Right atrium auricular region (tissue), 2 donors: ENCODE results near the gene CDK5RAP1. TPM values are rescaled to one million over a fixed set of nuclear protein-coding genes. Genes with fewer than 3 reads are reported as not detected.
A peak's percentile ranks its signal among the peaks of the same experiment; 100 is the strongest.
"Not testable (repeated sequence)": the region's sequence is repeated elsewhere in the genome, so short reads cannot be mapped to it uniquely, and the experiment has no call there.

Experiments used
- DNase-seq: peaks from one replicate; pipeline ENCODE4 v3.0.0-alpha.2; 2019; ENCODE audit warnings: low spot score
- H3K27ac ChIP-seq, 2 donors: fragments of 200-600 bp; sonication (generic); 1 replicate in 1 of 2; 2 replicates in 1 of 2; pipeline ENCODE4 v1.5.1; 2016 to 2019
- H3K27me3 ChIP-seq, 2 donors: fragments of 200-600 bp; sonication (generic); one replicate each; pipeline versions ENCODE4 v1.5.1 to v1.6.0; 2017 to 2019
- H3K36me3 ChIP-seq: fragments of 200-600 bp; sonication (generic); one replicate; pipeline ENCODE4 v1.5.1; 2016
- H3K4me1 ChIP-seq, 2 donors: fragments of 200-600 bp; sonication (generic); one replicate each; pipeline versions ENCODE4 v1.5.1 to v1.6.0; 2017 to 2019
- H3K4me3 ChIP-seq, 2 donors: fragments of 200-600 bp; sonication (generic); 1 replicate in 1 of 2; 2 replicates in 1 of 2; pipeline ENCODE4 v1.5.1; 2017 to 2019; ENCODE audit warnings: mild to moderate bottlenecking in 1 of 2, moderate library complexity in 1 of 2
- H3K9me3 ChIP-seq, 2 donors: fragments of 200-600 bp; sonication (generic); one replicate each; pipeline ENCODE4 v1.5.1; 2019
- CTCF ChIP-seq, 2 donors: fragments of 200-600 bp; sonication (generic); IDR thresholded peaks; one replicate each; pipeline ENCODE4 v1.5.1; 2019; ENCODE audit warnings: antibody characterized with exemption in 2 of 2
- total RNA-seq, 2 donors: library from RNA; depleted of rRNA; stranded (reverse); fragments of >200 nt; gene quantifications; one replicate each; pipeline ENCODE4 v1.1.0, GENCODE V29; 2016

CDK5RAP1 gene
- total RNA-seq, 2 donors from 2014 or later, result 13.9 to 22.8 TPM

GRCh38 chr20:33394718-33395117, 6.6 kb downstream of the CDK5RAP1 start:
- Histone ChIP-seq H3K4me1 (peaks cover 0 to 4% of the 10 kb centered on the region in 2 donors), H3K27me3 (no peaks in the 10 kb centered on the region), H3K27ac (no peak overlapping the region), H3K36me3 (peaks cover 40% of the 10 kb centered on the region), H3K4me3 (no peak overlapping the region), H3K9me3 (no peaks in the 10 kb centered on the region)
- peak in 1 of 2 donors; percentile 30 for TF ChIP-seq CTCF (IDR thresholded peaks at IDR 0.05)
- DNase-seq, result no peak

GRCh38 chr20:33393609-33394008, 7.7 kb downstream of the CDK5RAP1 start:
- no peak for TF ChIP-seq CTCF (IDR thresholded peaks at IDR 0.05)
- no peaks in the 10 kb centered on the region for H3K9me3 ChIP-seq
- DNase-seq, result no peak
- H3K27me3 ChIP-seq, result no peaks in the 10 kb centered on the region
- H3K27ac ChIP-seq, result no peak overlapping the region
- peaks cover 41% of the 10 kb centered on the region for H3K36me3 ChIP-seq
- H3K4me3 ChIP-seq, result no peak overlapping the region
- no peaks in the 10 kb centered on the region for H3K4me1 ChIP-seq

GRCh38 chr20:33391722-33392415, 9.4 kb downstream of the CDK5RAP1 start:
- Histone ChIP-seq H3K4me1 (no peaks in the 10 kb centered on the region), H3K36me3 (peaks cover 41% of the 10 kb centered on the region), H3K9me3 (no peaks in the 10 kb centered on the region), H3K27ac (no peak overlapping the region), H3K27me3 (no peaks in the 10 kb centered on the region), H3K4me3 (no peak overlapping the region)
- no peak for TF ChIP-seq CTCF (IDR thresholded peaks at IDR 0.05)
- no peak for DNase-seq

- not testable (repeated sequence) for H3K9me3 ChIP-seq, H3K27me3 ChIP-seq, DNase-seq, H3K27ac ChIP-seq, H3K4me3 ChIP-seq, H3K4me1 ChIP-seq
- peaks cover 56% of the 10 kb centered on the region for H3K36me3 ChIP-seq
Observed at GRCh38 chr20:33389326-33389725, 12.0 kb downstream of the CDK5RAP1 start.

- Histone ChIP-seq H3K36me3 (peaks cover 54% of the 10 kb centered on the region), H3K9me3 (no peaks in the 10 kb centered on the region), H3K4me1 (no peaks in the 10 kb centered on the region), H3K27ac (no peak overlapping the region), H3K4me3 (no peak overlapping the region), H3K27me3 (no peaks in the 10 kb centered on the region)
- no peak for TF ChIP-seq CTCF (IDR thresholded peaks at IDR 0.05)
- no peak for DNase-seq
Observed at GRCh38 chr20:33388268-33388667, 13.1 kb downstream of the CDK5RAP1 start.

GRCh38 chr20:33387177-33387576, 14.1 kb downstream of the CDK5RAP1 start:
- H3K27me3 ChIP-seq, result no peaks in the 10 kb centered on the region
- no peak for TF ChIP-seq CTCF (IDR thresholded peaks at IDR 0.05)
- no peaks in the 10 kb centered on the region for H3K9me3 ChIP-seq
- H3K36me3 ChIP-seq, result peaks cover 55% of the 10 kb centered on the region
- no peak overlapping the region for H3K4me3 ChIP-seq
- H3K4me1 ChIP-seq, result no peaks in the 10 kb centered on the region
- DNase-seq, result no peak
- peak overlapping the region; percentile 61 to 84 for H3K27ac ChIP-seq
